Measurements from ENCODE around the gene ZNF429.
"Not testable (repeated sequence)": the region's sequence is repeated elsewhere in the genome, so short reads cannot be mapped to it uniquely, and the experiment has no call there.

ZNF429 gene

GRCh38 chr19:21505459-21506451 lies at the start of gene ZNF429:
Gene ZNF429 (plus strand): TSS chr19:21505602. CDS start chr19:21505772, 170 bp downstream.
- DNase-seq (ENCODE audit: low spot score) = peak; percentile 95

- no peak for DNase-seq (ENCODE audit: low spot score)
These were observed 44.7 kb upstream of the ZNF429 start for GRCh38 chr19:21460686-21461085.

- DNase-seq (ENCODE audit: low spot score) = no peak
These were observed 42.9 kb upstream of the ZNF429 start for GRCh38 chr19:21462540-21462939.

- no peak for DNase-seq (ENCODE audit: low spot score)
These were observed 41.8 kb upstream of the ZNF429 start for GRCh38 chr19:21463449-21464105.

GRCh38 chr19:21466627-21467026 lies 38.8 kb upstream of the ZNF429 start:
- no peak for DNase-seq (ENCODE audit: low spot score)

- no peak for DNase-seq (ENCODE audit: low spot score)
These were observed 36.6 kb upstream of the ZNF429 start for GRCh38 chr19:21468791-21469190.

GRCh38 chr19:21472507-21472906 lies 32.9 kb upstream of the ZNF429 start:
- no peak for DNase-seq (ENCODE audit: low spot score)

GRCh38 chr19:21474671-21475181 lies 30.7 kb upstream of the ZNF429 start:
- DNase-seq (ENCODE audit: low spot score) = peak; percentile 49

GRCh38 chr19:21482361-21482760 lies 23.0 kb upstream of the ZNF429 start:
- DNase-seq (ENCODE audit: low spot score) = not testable (repeated sequence)

- DNase-seq (ENCODE audit: low spot score) = peak; percentile 26
These were observed 22.5 kb upstream of the ZNF429 start for GRCh38 chr19:21482863-21483276.

GRCh38 chr19:21483589-21484170 lies 21.7 kb upstream of the ZNF429 start:
- no peak for DNase-seq (ENCODE audit: low spot score)

- no peak for DNase-seq (ENCODE audit: low spot score)
These were observed 20.8 kb upstream of the ZNF429 start for GRCh38 chr19:21484631-21485030.

GRCh38 chr19:21485926-21486325 lies 19.5 kb upstream of the ZNF429 start:
- DNase-seq (ENCODE audit: low spot score) = no peak

GRCh38 chr19:21487969-21488368 lies 17.4 kb upstream of the ZNF429 start:
- no peak for DNase-seq (ENCODE audit: low spot score)

- no peak for DNase-seq (ENCODE audit: low spot score)
These were observed 14.3 kb upstream of the ZNF429 start for GRCh38 chr19:21491146-21491545.

GRCh38 chr19:21492947-21493906 lies 12.2 kb upstream of the ZNF429 start:
- no peak for DNase-seq (ENCODE audit: low spot score)

GRCh38 chr19:21496876-21497275 lies 8.5 kb upstream of the ZNF429 start:
- no peak for DNase-seq (ENCODE audit: low spot score)

GRCh38 chr19:21498651-21499050 lies 6.8 kb upstream of the ZNF429 start:
- no peak for DNase-seq (ENCODE audit: low spot score)

GRCh38 chr19:21508198-21508597 lies 2.8 kb downstream of the ZNF429 start:
- no peak for DNase-seq (ENCODE audit: low spot score)

- not testable (repeated sequence) for DNase-seq (ENCODE audit: low spot score)
These were observed 5.7 kb downstream of the ZNF429 start for GRCh38 chr19:21511058-21511457.

GRCh38 chr19:21512609-21513008 lies 7.2 kb downstream of the ZNF429 start:
- not testable (repeated sequence) for DNase-seq (ENCODE audit: low spot score)

Data from globus pallidus (tissue), 1 donor.